HEK293 (cell line): ENCODE measurements around the gene SLC7A14.

Source experiments
- CTCF ChIA-PET: fragments of 350-600 bp; formaldehyde crosslinking; extraction: SDS; loops from one replicate; lab custom pipeline; 2021; ENCODE audit warnings: antibody characterized with exemption; lab: Yijun Ruan, JAX
- POLR2A ChIA-PET: fragments of 300-600 bp; formaldehyde crosslinking; extraction: SDS; loops from one replicate; lab custom pipeline; 2020; ENCODE audit warnings: antibody characterized with exemption, inconsistent platforms; lab: Yijun Ruan, JAX
- H3K27ac ChIP-seq: fragments of 200-500 bp; sonication (Bioruptor generic); 2 replicates; pipeline ENCODE4 v1.5.1; 2014; ENCODE audit warnings: low read depth, low read length, control low read depth, inconsistent platforms; ENCODE audit errors: extremely low read depth
- H3K36me3 ChIP-seq, 2 experiments: fragments of 200-500 bp in 1 of 2; sonication (Bioruptor generic) in 1 of 2; 1 replicate in 1 of 2; 2 replicates in 1 of 2; pipeline ENCODE4 v1.5.1; 2014 to 2017; ENCODE audit warnings: inconsistent platforms in 2 of 2, low read length in 2 of 2; ENCODE audit not compliant: control insufficient read depth in 2 of 2, insufficient read depth in 1 of 2
- H3K4me1 ChIP-seq: fragments of 200-500 bp; sonication (Bioruptor generic); 2 replicates; pipeline ENCODE4 v1.5.1; 2014; ENCODE audit warnings: mild to moderate bottlenecking, low read length, inconsistent platforms; ENCODE audit not compliant: control insufficient read depth, insufficient read depth
- H3K4me3 ChIP-seq: 2 replicates; pipeline ENCODE4 v1.5.1; 2011; ENCODE audit warnings: low read depth, mild to moderate bottlenecking, control low read depth, low read length, moderate library complexity
- H3K9me3 ChIP-seq: fragments of 200-500 bp; sonication (Bioruptor generic); 2 replicates; pipeline ENCODE4 v1.5.1; 2014; ENCODE audit warnings: low read depth, low read length, inconsistent platforms; ENCODE audit not compliant: control insufficient read depth, insufficient read depth
- BCL11A ChIP-seq: fragments of 450-650 bp; formaldehyde crosslinking; IDR thresholded peaks from 2 replicates; pipeline ENCODE4 v1.5.1; 2016; ENCODE audit warnings: low read depth, missing biosample characterization, missing genetic modification characterization
- FEZF1 ChIP-seq: fragments of 450-650 bp; formaldehyde crosslinking; IDR thresholded peaks from 2 replicates; pipeline ENCODE4 v1.5.1; 2016; ENCODE audit warnings: missing biosample characterization, missing genetic modification characterization
- GLIS1 ChIP-seq: fragments of 450-650 bp; formaldehyde crosslinking; IDR thresholded peaks from 2 replicates; pipeline ENCODE4 v1.5.1; 2016; ENCODE audit warnings: missing biosample characterization, missing genetic modification characterization
- IKZF3 ChIP-seq: fragments of 450-650 bp; IDR thresholded peaks from 2 replicates; pipeline ENCODE4 v1.5.0; 2018; ENCODE audit warnings: missing biosample characterization, mild to moderate bottlenecking, missing genetic modification characterization, moderate library complexity
- KLF1 ChIP-seq: fragments of 450-650 bp; formaldehyde crosslinking; IDR thresholded peaks from 2 replicates; pipeline ENCODE4 v1.5.1; 2016; ENCODE audit warnings: missing biosample characterization, missing genetic modification characterization
- MZF1 ChIP-seq: fragments of 450-650 bp; formaldehyde crosslinking; IDR thresholded peaks from 2 replicates; pipeline ENCODE4 v1.5.1; 2017; ENCODE audit warnings: missing biosample characterization, missing genetic modification characterization, borderline replicate concordance
- PRDM10 ChIP-seq: fragments of 450-650 bp; formaldehyde crosslinking; IDR thresholded peaks from 2 replicates; pipeline ENCODE4 v1.5.1; 2016; ENCODE audit warnings: missing biosample characterization, missing genetic modification characterization
- PRDM2 ChIP-seq: fragments of 450-650 bp; formaldehyde crosslinking; IDR thresholded peaks from 2 replicates; pipeline ENCODE4 v1.5.1; 2016; ENCODE audit warnings: missing biosample characterization, missing genetic modification characterization, borderline replicate concordance
- SETDB1 ChIP-seq: IDR thresholded peaks from one replicate; pipeline ENCODE4 v1.6.1; 2017; ENCODE audit warnings: mild to moderate bottlenecking, low read length, moderate library complexity, mixed read lengths; ENCODE audit not compliant: insufficient read length
- WT1 ChIP-seq: fragments of 450-650 bp; formaldehyde crosslinking; IDR thresholded peaks from 2 replicates; pipeline ENCODE4 v1.5.1; 2016; ENCODE audit warnings: missing biosample characterization, missing genetic modification characterization
- ZBTB26 ChIP-seq: fragments of 450-650 bp; formaldehyde crosslinking; optimal IDR thresholded peaks from 2 replicates; pipeline ENCODE3; 2016; ENCODE audit warnings: missing biosample characterization, mild to moderate bottlenecking, missing genetic modification characterization
- ZBTB6 ChIP-seq: fragments of 450-650 bp; formaldehyde crosslinking; IDR thresholded peaks from 2 replicates; pipeline ENCODE4 v1.5.1; 2017; ENCODE audit warnings: missing biosample characterization, missing genetic modification characterization
- ZBTB7A ChIP-seq: fragments of 450-650 bp; formaldehyde crosslinking; IDR thresholded peaks from 2 replicates; pipeline ENCODE4 v1.5.1; 2016; ENCODE audit warnings: low read depth, missing biosample characterization, missing genetic modification characterization
- ZNF10 ChIP-seq: fragments of 450-650 bp; formaldehyde crosslinking; IDR thresholded peaks from 2 replicates; pipeline ENCODE4 v1.5.1; 2017; ENCODE audit warnings: missing biosample characterization, missing genetic modification characterization
- ZNF133 ChIP-seq: fragments of 450-650 bp; formaldehyde crosslinking; IDR thresholded peaks from 2 replicates; pipeline ENCODE4 v1.5.1; 2016; ENCODE audit warnings: missing biosample characterization, missing genetic modification characterization
- ZNF140 ChIP-seq: fragments of 450-650 bp; formaldehyde crosslinking; IDR thresholded peaks from 2 replicates; pipeline ENCODE4 v1.5.1; 2016; ENCODE audit warnings: missing biosample characterization, missing genetic modification characterization
- ZNF202 ChIP-seq: fragments of 450-650 bp; formaldehyde crosslinking; IDR thresholded peaks from 2 replicates; pipeline ENCODE4 v1.5.1; 2016; ENCODE audit warnings: missing biosample characterization, missing genetic modification characterization, borderline replicate concordance
- ZNF311 ChIP-seq: fragments of 450-650 bp; formaldehyde crosslinking; IDR thresholded peaks from 2 replicates; pipeline ENCODE4 v1.5.1; 2017; ENCODE audit warnings: missing biosample characterization, missing genetic modification characterization, borderline replicate concordance
- ZNF324 ChIP-seq: fragments of 450-650 bp; formaldehyde crosslinking; IDR thresholded peaks from 2 replicates; pipeline ENCODE4 v1.5.1; 2016; ENCODE audit warnings: missing biosample characterization, missing genetic modification characterization
- ZNF416 ChIP-seq: fragments of 450-650 bp; formaldehyde crosslinking; IDR thresholded peaks from 2 replicates; pipeline ENCODE4 v1.5.1; 2016; ENCODE audit warnings: missing biosample characterization, missing genetic modification characterization
- ZNF544 ChIP-seq: fragments of 450-650 bp; formaldehyde crosslinking; IDR thresholded peaks from 2 replicates; pipeline ENCODE4 v1.5.0; 2017; ENCODE audit warnings: missing biosample characterization, missing genetic modification characterization
- ZNF555 ChIP-seq: fragments of 450-650 bp; formaldehyde crosslinking; conservative IDR thresholded peaks from 2 replicates; pipeline ENCODE4 v1.5.1; 2017; ENCODE audit warnings: missing biosample characterization, mild to moderate bottlenecking, missing genetic modification characterization, inconsistent platforms
- ZNF629 ChIP-seq: fragments of 450-650 bp; formaldehyde crosslinking; IDR thresholded peaks from 2 replicates; pipeline ENCODE4 v1.5.1; 2017; ENCODE audit warnings: missing biosample characterization, missing genetic modification characterization
- ZNF747 ChIP-seq: fragments of 450-650 bp; formaldehyde crosslinking; IDR thresholded peaks from 2 replicates; pipeline ENCODE4 v1.5.1; 2016; ENCODE audit warnings: missing biosample characterization, missing genetic modification characterization
- ZNF843 ChIP-seq: fragments of 450-650 bp; formaldehyde crosslinking; IDR thresholded peaks from 2 replicates; pipeline ENCODE4 v1.5.1; 2016; ENCODE audit warnings: missing biosample characterization, missing genetic modification characterization
- ZSCAN16 ChIP-seq: fragments of 450-650 bp; formaldehyde crosslinking; IDR thresholded peaks from 2 replicates; pipeline ENCODE4 v1.5.1; 2016; ENCODE audit warnings: missing biosample characterization, missing genetic modification characterization

Gene SLC7A14

GRCh38 chr3:170506556-170506955 is 79.3 kb downstream of the SLC7A14 start:
- Histone ChIP-seq H3K4me1 (no peaks in the 10 kb centered on the region), H3K4me3 (no peak overlapping the region), H3K9me3 (no peaks in the 10 kb centered on the region), H3K27ac (no peak overlapping the region), H3K36me3 (no peaks in the 10 kb centered on the region)
- POLR2A ChIA-PET = no interaction called here
- TF ChIP-seq PRDM10 (tag by site-specific recombination) (no peak), SETDB1 (no peak), GLIS1 (no peak), ZNF843 (tag by site-specific recombination) (no peak), PRDM2 (tag by site-specific recombination) (no peak), MZF1 (tag by site-specific recombination) (no peak), ZNF202 (tag by site-specific recombination) (no peak), ZNF747 (tag by site-specific recombination) (no peak), ZNF10 (no peak), ZNF544 (tag by site-specific recombination) (no peak)
- CTCF ChIA-PET = interaction anchor here (0.6 to 0.9 kb wide), 2 partner anchors 15 to 355 kb away, joined by 3 read pairs; no protein-coding TSS in a partner anchor

GRCh38 chr3:170502297-170502696 is 83.6 kb downstream of the SLC7A14 start:
- no peak overlapping the region for H3K4me3 ChIP-seq
- TF ChIP-seq WT1 (tag by site-specific recombination) (no peak), ZBTB26 (tag by site-specific recombination) (no peak), ZNF140 (tag by site-specific recombination) (no peak), ZNF629 (tag by site-specific recombination) (no peak), ZBTB7A (tag by site-specific recombination) (no peak), ZNF544 (tag by site-specific recombination) (no peak), ZNF555 (tag by site-specific recombination) (no peak), ZBTB6 (tag by site-specific recombination) (no peak), ZSCAN16 (no peak), ZNF416 (tag by site-specific recombination) (no peak), KLF1 (tag by site-specific recombination) (no peak), ZNF324 (no peak), ZNF311 (tag by site-specific recombination) (no peak), FEZF1 (no peak), ZNF133 (tag by site-specific recombination) (no peak), IKZF3 (tag by site-specific recombination) (no peak), BCL11A (tag by site-specific recombination) (no peak)

More at GRCh38 chr3:170502297-170502696, 83.6 kb downstream of the SLC7A14 start:
- Histone ChIP-seq H3K4me1 (no peaks in the 10 kb centered on the region), H3K27ac (no peak overlapping the region), H3K9me3 (no peaks in the 10 kb centered on the region), H3K36me3 (no peaks in the 10 kb centered on the region)
- ChIA-PET CTCF (no interaction called here), POLR2A (no interaction called here)
